Stimulated activated CD8-positive, alpha-beta memory T cell treated with anti-CD3 and anti-CD28 coated beads, Interleukin-7, amount 100 ng/mL, for 1 hour (primary cell): Measurements from ENCODE around the gene RPL3.

Experiments
- DNase-seq, 2 donors: peaks; one replicate each; pipeline ENCODE4 v3.0.0-alpha.2; 2020; ENCODE audit warnings: low read depth in 2 of 2

Gene RPL3

GRCh38 chr22:39299829-39300178 lies 19.6 kb downstream of the RPL3 start:
- no peak for DNase-seq

DNA sequence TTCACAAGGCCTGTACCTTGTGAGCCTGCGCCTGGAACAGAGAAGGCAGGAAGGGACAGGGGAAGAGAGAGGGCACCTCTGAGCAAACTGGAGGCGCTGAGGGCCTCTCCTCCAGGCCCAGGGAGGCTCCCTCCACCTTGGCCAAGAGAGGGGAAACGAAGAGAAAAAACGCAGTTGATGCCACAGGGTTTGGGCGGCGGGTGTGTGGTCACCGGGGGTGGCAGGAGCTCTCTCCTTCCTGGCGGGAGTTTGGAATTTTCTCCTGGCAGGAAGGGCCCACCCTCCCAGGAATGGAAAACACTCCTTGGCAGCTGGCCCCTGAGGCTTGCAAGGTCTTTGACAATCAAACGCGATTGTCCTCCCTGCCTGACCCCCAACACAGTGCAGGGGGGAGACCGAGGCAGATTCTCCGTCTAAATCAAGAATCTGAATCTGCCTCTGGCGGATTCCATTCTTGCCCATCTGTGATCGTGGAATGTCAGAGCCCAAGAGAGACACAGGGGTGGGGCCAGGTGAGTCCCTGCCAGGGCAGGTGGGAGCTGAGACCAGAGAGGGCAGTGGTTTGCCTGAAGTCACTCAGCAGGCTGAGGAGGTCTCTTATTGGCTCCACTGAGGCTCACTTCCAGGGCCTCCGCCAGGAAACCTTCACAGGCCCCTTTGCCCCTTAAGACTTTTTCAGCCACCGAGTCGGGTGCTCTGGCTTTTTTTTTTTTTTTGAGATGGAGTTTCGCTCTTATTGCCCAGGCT lies 21.0 kb downstream of the RPL3 start:
- DNase-seq, result no peak

DNA sequence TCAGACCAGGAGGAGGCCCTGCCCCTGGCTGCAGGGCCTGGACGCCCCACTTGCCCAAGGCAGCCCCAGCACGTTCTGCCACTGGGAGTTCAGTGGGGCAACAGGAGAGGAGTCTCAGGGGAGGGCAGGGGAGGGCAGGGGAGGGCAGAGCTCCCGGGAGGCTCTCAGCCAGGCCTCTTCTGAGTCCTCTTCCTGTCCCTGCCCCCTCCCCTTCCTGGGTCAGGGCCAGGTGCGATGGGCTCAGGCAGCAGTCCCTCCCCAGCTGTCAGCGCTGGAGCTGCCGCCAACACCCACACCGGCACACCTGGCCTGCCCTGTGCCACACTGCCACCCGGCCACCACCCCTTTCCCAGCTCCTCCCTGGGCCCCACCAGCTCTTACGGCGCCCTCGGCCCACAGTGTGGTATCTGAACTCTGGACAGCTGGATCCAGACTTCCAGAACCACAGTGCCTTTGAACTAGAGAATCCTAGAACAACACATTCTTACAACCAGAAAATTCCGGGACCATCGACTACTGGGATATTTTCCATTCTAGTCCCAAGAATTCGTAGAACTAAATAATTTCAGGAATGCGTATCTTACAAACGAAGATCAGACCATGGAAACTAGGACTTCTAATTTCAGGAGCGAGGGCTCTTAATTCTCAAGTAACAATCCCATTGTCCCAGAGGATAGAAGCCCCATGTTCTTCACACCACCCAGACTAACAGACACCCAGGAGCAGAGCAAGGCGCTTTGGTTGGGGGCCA lies 21.8 kb downstream of the RPL3 start:
- DNase-seq, result no peak

- no peak for DNase-seq
These were observed 22.4 kb downstream of the RPL3 start for GRCh38 chr22:39296981-39297489.

DNA sequence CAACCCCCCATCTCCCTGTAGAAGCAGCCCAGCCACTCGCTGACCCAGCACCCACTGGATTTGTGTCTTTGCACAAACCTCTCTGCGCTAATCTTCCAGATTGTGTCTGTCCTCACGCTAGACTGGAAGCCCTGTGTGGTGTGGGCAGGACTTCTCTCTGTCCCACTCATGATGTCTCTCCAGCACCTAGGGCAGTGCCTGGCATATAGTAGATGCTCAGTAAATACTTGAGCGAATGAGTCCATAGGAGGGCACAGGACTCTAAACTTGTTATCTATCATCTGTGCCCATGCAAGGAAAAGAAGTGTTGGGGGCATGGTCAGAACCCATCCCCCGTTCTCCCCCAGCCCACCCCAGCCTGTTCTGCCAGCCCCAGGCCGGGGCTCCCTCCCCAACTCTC lies 22.9 kb downstream of the RPL3 start:
- DNase-seq, result no peak

DNA sequence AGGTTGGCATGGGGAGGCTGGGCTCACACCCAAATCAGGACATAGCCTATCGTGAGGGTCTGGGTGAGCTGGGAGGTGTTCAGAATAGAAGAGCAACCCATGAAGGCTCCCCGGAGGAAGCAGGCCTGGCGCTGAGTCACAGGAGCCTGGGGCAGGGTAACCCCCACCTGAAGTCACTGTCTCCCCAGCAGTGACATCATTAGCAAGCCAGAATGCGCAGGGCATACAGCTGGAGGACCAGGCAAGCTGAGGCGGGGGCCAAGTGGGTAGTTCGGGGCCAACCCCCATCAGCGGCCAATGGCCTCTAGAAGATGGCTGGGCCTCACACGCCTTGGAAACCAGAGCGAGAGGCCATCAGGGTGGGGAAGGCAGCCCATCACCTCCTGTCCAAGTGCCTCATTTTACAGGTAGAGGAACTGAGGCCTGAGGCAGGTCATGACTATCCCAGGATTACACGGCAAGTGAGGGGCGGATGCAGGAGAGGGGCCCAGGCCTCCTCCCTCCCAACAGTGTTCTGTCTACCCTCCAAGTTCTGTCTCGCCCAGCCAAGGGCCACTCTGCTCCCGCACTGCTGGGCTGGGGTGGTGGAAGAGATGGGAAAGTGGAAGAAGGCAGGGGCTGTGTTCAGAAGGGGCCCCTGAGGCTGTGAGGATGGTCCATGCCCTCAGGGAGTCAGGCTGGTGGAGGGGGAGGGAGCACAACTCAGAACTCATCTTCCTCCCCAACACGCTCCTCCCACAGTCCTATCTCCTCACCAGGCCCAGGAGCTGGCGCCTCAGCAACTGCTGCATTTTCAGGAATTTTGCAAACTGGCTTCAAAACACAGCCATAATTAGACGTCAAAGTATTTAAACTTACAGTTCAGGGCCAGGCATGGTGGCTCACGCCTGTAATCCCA lies 24.6 kb downstream of the RPL3 start:
- DNase-seq, result no peak

GRCh38 chr22:39293766-39294368 lies 25.6 kb downstream of the RPL3 start:
- no peak for DNase-seq

DNA sequence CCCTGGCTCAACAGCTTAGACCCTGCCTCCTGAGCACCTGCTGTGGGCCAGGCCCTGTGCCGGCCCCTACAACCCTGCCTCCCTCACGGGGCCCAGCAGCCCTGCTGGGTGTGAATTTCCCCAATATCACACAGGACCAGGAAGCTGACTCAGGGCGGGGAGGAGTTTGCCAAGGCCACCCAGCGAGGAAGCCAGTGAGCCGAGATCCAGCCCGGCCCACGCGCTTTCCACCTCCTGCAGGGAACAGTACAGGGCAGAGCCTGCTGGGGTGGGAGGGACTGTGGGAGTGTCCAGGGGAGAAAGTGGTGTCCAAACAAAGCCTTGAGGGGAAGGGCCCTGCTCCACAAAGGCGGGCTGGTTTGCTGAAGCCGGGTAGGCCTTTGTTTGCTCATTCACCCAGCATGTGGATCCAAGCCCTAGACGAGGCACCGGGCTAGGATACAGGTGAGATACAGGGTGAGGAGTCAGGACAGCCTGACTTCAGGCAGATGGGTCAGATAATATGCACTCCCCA lies 26.8 kb downstream of the RPL3 start:
- DNase-seq, result no peak

GRCh38 chr22:39292031-39292462 lies 27.4 kb downstream of the RPL3 start:
- DNase-seq, result no peak

- no peak for DNase-seq
These were observed 27.9 kb downstream of the RPL3 start for GRCh38 chr22:39291523-39291922.

GRCh38 chr22:39290724-39291161 lies 28.7 kb downstream of the RPL3 start:
- no peak for DNase-seq

GRCh38 chr22:39289975-39290720 lies 29.3 kb downstream of the RPL3 start:
- no peak for DNase-seq

GRCh38 chr22:39289533-39289932 lies 29.9 kb downstream of the RPL3 start:
- DNase-seq, result no peak

GRCh38 chr22:39288135-39288898 lies 31.1 kb downstream of the RPL3 start:
- no peak for DNase-seq

GRCh38 chr22:39287076-39287725 lies 32.2 kb downstream of the RPL3 start:
- DNase-seq, result no peak

DNA sequence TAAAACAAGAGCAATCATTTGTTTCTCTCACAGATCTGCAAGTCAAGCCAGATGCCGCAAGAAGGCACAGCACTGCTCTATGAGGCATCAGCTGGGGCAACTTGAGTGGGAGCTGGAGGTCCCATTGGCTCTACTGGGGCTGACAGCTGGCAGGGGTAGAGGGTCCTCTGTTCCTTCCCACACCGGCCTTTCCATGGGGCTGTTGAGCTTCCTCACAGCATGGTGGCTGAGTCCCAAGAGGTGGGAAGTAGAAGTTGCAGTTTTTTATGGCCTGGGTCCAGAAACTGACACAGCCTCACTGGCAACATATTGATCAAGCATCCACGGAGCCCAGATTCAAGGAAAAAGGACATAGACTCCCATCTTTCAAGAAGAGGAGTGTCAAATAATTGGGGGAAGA lies 34.4 kb downstream of the RPL3 start:
- no peak for DNase-seq

DNA sequence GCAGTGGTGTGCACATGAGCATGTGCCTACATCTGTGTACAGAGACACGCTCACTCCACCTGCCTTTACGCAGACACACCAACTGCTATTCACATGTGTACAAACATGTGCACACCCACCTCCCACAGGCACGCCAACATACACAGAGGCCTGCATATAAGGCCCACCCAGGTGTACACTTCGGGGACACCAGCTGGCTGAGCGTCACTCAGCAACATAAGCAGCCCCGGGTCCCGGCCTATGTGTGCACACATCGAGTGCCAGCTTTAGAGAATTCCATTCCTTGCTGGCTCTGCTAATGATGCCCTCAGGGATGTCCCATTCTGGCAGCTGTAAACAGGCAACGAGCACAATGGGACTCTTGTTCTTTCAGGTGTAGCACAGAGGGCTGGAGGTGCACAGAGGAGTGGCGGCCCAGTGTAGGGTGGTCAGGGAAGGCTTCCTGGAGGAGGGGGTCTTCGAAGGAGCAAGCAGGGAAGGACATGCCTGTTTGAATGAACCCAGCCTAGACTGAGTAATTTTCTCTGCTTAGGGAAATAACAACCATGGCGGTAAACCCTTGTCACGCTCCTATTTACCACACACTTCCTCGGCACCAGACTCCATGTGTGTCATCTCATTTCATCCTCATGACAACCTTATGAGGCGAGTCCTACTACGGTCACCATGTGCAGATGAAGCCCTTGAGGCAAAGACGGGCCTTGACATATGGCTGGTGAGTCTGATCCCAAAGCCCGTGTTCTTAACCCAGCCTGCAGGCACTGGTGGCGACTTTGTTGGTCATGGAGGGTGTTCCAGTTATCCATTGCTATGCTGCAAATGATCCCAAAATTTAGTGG lies 35.1 kb downstream of the RPL3 start:
- DNase-seq, result no peak

DNA sequence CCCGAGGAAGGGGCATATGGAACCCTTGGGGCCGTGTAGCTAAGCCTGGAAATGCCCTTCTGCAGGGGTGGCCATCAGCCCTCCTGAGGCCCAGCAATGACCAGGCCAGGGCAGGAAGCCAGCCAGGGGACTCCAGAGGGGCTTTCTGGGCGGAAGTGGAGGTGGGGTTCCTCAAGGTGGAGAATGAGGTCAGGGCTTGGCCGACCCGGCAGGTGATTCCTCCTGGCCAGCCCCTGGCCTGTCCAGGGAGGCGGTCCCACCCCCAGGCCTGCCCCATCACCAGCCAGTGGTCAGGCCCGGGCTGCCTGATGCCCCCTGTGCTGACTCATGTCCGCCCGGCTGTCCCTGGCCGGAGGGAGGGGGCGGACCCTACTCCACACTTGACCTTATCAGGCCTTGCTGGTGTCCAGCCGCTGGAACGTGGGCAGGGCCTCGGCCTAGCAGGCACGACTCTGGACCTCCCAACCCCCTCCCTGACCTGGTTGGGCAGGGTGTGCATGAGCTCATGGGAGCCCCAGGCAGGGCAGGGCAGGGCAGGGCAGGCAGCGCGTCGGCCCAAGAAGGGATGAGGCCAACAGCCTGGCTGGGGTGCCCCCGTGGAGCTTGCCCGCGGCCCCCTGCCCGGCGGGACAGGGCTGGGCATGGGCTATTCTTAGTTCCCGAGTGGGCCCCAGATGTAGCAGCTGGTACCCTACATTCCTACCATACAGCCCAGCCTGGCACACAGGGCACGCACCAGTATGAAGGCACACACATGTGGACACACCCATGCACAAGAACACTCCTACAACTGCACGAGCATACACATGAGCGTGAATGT lies 35.9 kb downstream of the RPL3 start:
- no peak for DNase-seq
